GM13977 (cell line): ENCODE results near the gene ADAMTS6.
A peak's percentile ranks its signal among the peaks of the same experiment; 100 is the strongest.

Experiments used
- DNase-seq: peaks from one replicate; pipeline ENCODE4 v3.0.0; 2012; ENCODE audit warnings: low spot score
- CTCF ChIP-seq: IDR thresholded peaks from 2 replicates; pipeline ENCODE4 v1.5.1; 2012; ENCODE audit warnings: mild to moderate bottlenecking, control low read depth; ENCODE audit not compliant: insufficient read depth; ENCODE audit errors: extremely low read depth, missing control alignments
- in situ Hi-C: fragments of 300-500 bp; cut with MboI; formaldehyde crosslinking; loops from one replicate; pipeline ENCODE4 v1.12.0; 2022; ENCODE audit warnings: low sequenced_read_pairs, low pct_unique_long_range_greater_than_20kb, mixed read lengths, inconsistent platforms; ENCODE audit not compliant: unreplicated experiment

Gene ADAMTS6

GRCh38 chr5:65247594-65247993, 234.1 kb downstream of the ADAMTS6 start:
- in situ Hi-C loops: no loop called here
- no peak for DNase-seq
- no peak for TF ChIP-seq CTCF

- no peak for DNase-seq
- no peak for TF ChIP-seq CTCF
- in situ Hi-C loops: no loop called here
Measured at GRCh38 chr5:65246741-65247140, 235.0 kb downstream of the ADAMTS6 start.

GRCh38 chr5:65244031-65244430, 237.7 kb downstream of the ADAMTS6 start:
- in situ Hi-C loops: no loop called here
- no peak for DNase-seq
- TF ChIP-seq CTCF: no peak

- no peak for DNase-seq
Measured at GRCh38 chr5:65243161-65243560, 238.6 kb downstream of the ADAMTS6 start.

GRCh38 chr5:65229841-65230240, 251.9 kb downstream of the ADAMTS6 start:
- in situ Hi-C loops: no loop called here

More at GRCh38 chr5:65243161-65243560, 238.6 kb downstream of the ADAMTS6 start:
- TF ChIP-seq CTCF: no peak
- in situ Hi-C loops: no loop called here

GRCh38 chr5:65213921-65214525, 267.7 kb downstream of the ADAMTS6 start:
- peak; percentile 13 for TF ChIP-seq CTCF
- in situ Hi-C loops: no loop called here
- no peak for DNase-seq

More at GRCh38 chr5:65229841-65230240, 251.9 kb downstream of the ADAMTS6 start:
- no peak for TF ChIP-seq CTCF
- DNase-seq: no peak

- TF ChIP-seq CTCF: no peak
- in situ Hi-C loops: no loop called here
- no peak for DNase-seq
Measured at GRCh38 chr5:65209341-65209740, 272.4 kb downstream of the ADAMTS6 start.
